ENCODE data around the gene MRGPRG.

- no peak for TF ChIP-seq CTCF (IDR thresholded peaks at IDR 0.05; ENCODE audit: low read length)
- TF ChIP-seq EZH2 (IDR thresholded peaks at IDR 0.05; ENCODE audit: borderline replicate concordance, low read length): no peak
Measured at GRCh38 chr11:3198815-3199214, 19.8 kb downstream of the MRGPRG start.
